ENCODE results near the gene IFI16. TPM values are rescaled to one million over a fixed set of nuclear protein-coding genes. Genes with fewer than 3 reads are reported as not detected.
A peak's percentile ranks its signal among the peaks of the same experiment; 100 is the strongest.
"Not testable (repeated sequence)": the region's sequence is repeated elsewhere in the genome, so short reads cannot be mapped to it uniquely, and the experiment has no call there.

Gene IFI16
- total RNA-seq, 2 donors from 2014 or later: 68.0 to 82.8 TPM

- peak overlapping the region; percentile 96 for H3K27ac Mint-ChIP-seq
- no peaks in the 10 kb centered on the region for H3K27me3 Mint-ChIP-seq
- ATAC-seq (peak; percentile 44), DNase-seq (no peak)
- no peaks in the 10 kb centered on the region for H3K36me3 Mint-ChIP-seq (ENCODE audit: low read depth)
- H3K9me3 ChIP-seq (ENCODE audit: control insufficient read depth, low read length, poor library complexity, severe bottlenecking): no peaks in the 10 kb centered on the region
- peak overlapping the region; percentile 87 for H3K4me3 Mint-ChIP-seq
- peaks cover 28% of the 10 kb centered on the region for H3K4me1 Mint-ChIP-seq
Measured at GRCh38 chr1:158998037-158998780, 11.5 kb upstream of the IFI16 start.

- ATAC-seq: peak; percentile 66
- Mint-ChIP-seq H3K36me3 (ENCODE audit: low read depth) (no peaks in the 10 kb centered on the region), H3K27ac (peak overlapping the region; percentile 96), H3K4me3 (peak overlapping the region; percentile 87), H3K4me1 (peaks cover 28% of the 10 kb centered on the region), H3K27me3 (no peaks in the 10 kb centered on the region)
- no peaks in the 10 kb centered on the region for H3K9me3 ChIP-seq (ENCODE audit: control insufficient read depth, low read length, poor library complexity, severe bottlenecking)
- peak in 1 of 3 donors; percentile 32 for DNase-seq
Measured at GRCh38 chr1:158998781-158999161, 10.9 kb upstream of the IFI16 start.

- Mint-ChIP-seq H3K27me3 (no peaks in the 10 kb centered on the region), H3K4me1 (peaks cover 28% of the 10 kb centered on the region), H3K4me3 (no peak overlapping the region), H3K27ac (no peak overlapping the region), H3K36me3 (ENCODE audit: low read depth) (no peaks in the 10 kb centered on the region)
- no peaks in the 10 kb centered on the region for H3K9me3 ChIP-seq (ENCODE audit: control insufficient read depth, low read length, poor library complexity, severe bottlenecking)
- no peak for ATAC-seq
- no peak for DNase-seq
Measured at GRCh38 chr1:158999316-159000069, 10.2 kb upstream of the IFI16 start.

GRCh38 chr1:159000070-159000409, 9.7 kb upstream of the IFI16 start:
- Mint-ChIP-seq H3K27me3 (no peaks in the 10 kb centered on the region), H3K4me1 (peaks cover 29% of the 10 kb centered on the region), H3K4me3 (no peak overlapping the region), H3K36me3 (ENCODE audit: low read depth) (no peaks in the 10 kb centered on the region), H3K27ac (no peak overlapping the region)
- DNase-seq: no peak
- H3K9me3 ChIP-seq (ENCODE audit: control insufficient read depth, low read length, poor library complexity, severe bottlenecking): no peaks in the 10 kb centered on the region
- no peak for ATAC-seq

GRCh38 chr1:159000625-159001024, 9.1 kb upstream of the IFI16 start:
- Mint-ChIP-seq H3K4me1 (peaks cover 29% of the 10 kb centered on the region), H3K27ac (peak overlapping the region; percentile 45), H3K36me3 (ENCODE audit: low read depth) (no peaks in the 10 kb centered on the region), H3K27me3 (no peaks in the 10 kb centered on the region), H3K4me3 (no peak overlapping the region)
- DNase-seq (no peak), ATAC-seq (no peak)
- no peaks in the 10 kb centered on the region for H3K9me3 ChIP-seq (ENCODE audit: control insufficient read depth, low read length, poor library complexity, severe bottlenecking)

GRCh38 chr1:159005161-159005560, 4.5 kb upstream of the IFI16 start:
- DNase-seq: no peak
- Mint-ChIP-seq H3K4me1 (peaks cover 24% of the 10 kb centered on the region), H3K27ac (no peak overlapping the region), H3K4me3 (no peak overlapping the region), H3K36me3 (ENCODE audit: low read depth) (peaks cover 3% of the 10 kb centered on the region), H3K27me3 (no peaks in the 10 kb centered on the region)
- no peaks in the 10 kb centered on the region for H3K9me3 ChIP-seq (ENCODE audit: control insufficient read depth, low read length, poor library complexity, severe bottlenecking)
- no peak for ATAC-seq

- Mint-ChIP-seq H3K36me3 (ENCODE audit: low read depth) (peaks cover 4% of the 10 kb centered on the region), H3K27me3 (no peaks in the 10 kb centered on the region), H3K4me1 (peaks cover 23% of the 10 kb centered on the region), H3K4me3 (no peak overlapping the region), H3K27ac (peak overlapping the region; percentile 43)
- ATAC-seq (no peak), DNase-seq (no peak)
- no peaks in the 10 kb centered on the region for H3K9me3 ChIP-seq (ENCODE audit: control insufficient read depth, low read length, poor library complexity, severe bottlenecking)
Measured at GRCh38 chr1:159005676-159006075, 4.0 kb upstream of the IFI16 start.

GRCh38 chr1:159006210-159006807, 3.4 kb upstream of the IFI16 start:
- H3K27ac Mint-ChIP-seq: peak overlapping the region; percentile 43
- H3K4me1 Mint-ChIP-seq: peaks cover 23% of the 10 kb centered on the region
- not testable (repeated sequence) for H3K27me3 Mint-ChIP-seq; H3K4me3 Mint-ChIP-seq; DNase-seq; H3K36me3 Mint-ChIP-seq (ENCODE audit: low read depth); ATAC-seq; H3K9me3 ChIP-seq (ENCODE audit: control insufficient read depth, low read length, poor library complexity, severe bottlenecking)

GRCh38 chr1:159007726-159008125, 2.0 kb upstream of the IFI16 start:
- Mint-ChIP-seq H3K27me3 (no peaks in the 10 kb centered on the region), H3K27ac (peak overlapping the region; percentile 99), H3K4me1 (peaks cover 30% of the 10 kb centered on the region), H3K36me3 (ENCODE audit: low read depth) (peaks cover 9% of the 10 kb centered on the region), H3K4me3 (no peak overlapping the region)
- ATAC-seq (no peak), DNase-seq (no peak)
- no peaks in the 10 kb centered on the region for H3K9me3 ChIP-seq (ENCODE audit: control insufficient read depth, low read length, poor library complexity, severe bottlenecking)

- H3K36me3 Mint-ChIP-seq (ENCODE audit: low read depth): peaks cover 12% of the 10 kb centered on the region
- H3K27ac Mint-ChIP-seq: peak overlapping the region; percentile 99
- ATAC-seq (peak; percentile 70), DNase-seq (no peak)
- H3K27me3 Mint-ChIP-seq: no peaks in the 10 kb centered on the region
- no peaks in the 10 kb centered on the region for H3K9me3 ChIP-seq (ENCODE audit: control insufficient read depth, low read length, poor library complexity, severe bottlenecking)
- H3K4me1 Mint-ChIP-seq: peaks cover 36% of the 10 kb centered on the region
- peak overlapping the region; percentile 83 for H3K4me3 Mint-ChIP-seq
Measured at GRCh38 chr1:159008744-159009188, 941 bp upstream of the IFI16 start.

- no peaks in the 10 kb centered on the region for H3K9me3 ChIP-seq (ENCODE audit: control insufficient read depth, low read length, poor library complexity, severe bottlenecking)
- DNase-seq (no peak), ATAC-seq (peak; percentile 32)
- Mint-ChIP-seq H3K36me3 (ENCODE audit: low read depth) (peaks cover 14% of the 10 kb centered on the region), H3K27ac (peak overlapping the region; percentile 99), H3K27me3 (no peaks in the 10 kb centered on the region), H3K4me3 (peak overlapping the region; percentile 96), H3K4me1 (peaks cover 41% of the 10 kb centered on the region)
Measured at GRCh38 chr1:159009287-159009686, 420 bp upstream of the IFI16 start.

GRCh38 chr1:159010391-159010790, 684 bp downstream of the IFI16 start:
- peak overlapping the region; percentile 99 for H3K27ac Mint-ChIP-seq
- H3K4me1 Mint-ChIP-seq: peaks cover 48% of the 10 kb centered on the region
- peaks cover 17% of the 10 kb centered on the region for H3K36me3 Mint-ChIP-seq (ENCODE audit: low read depth)
- H3K4me3 Mint-ChIP-seq: peak overlapping the region; percentile 96
- DNase-seq (no peak), ATAC-seq (no peak)
- H3K27me3 Mint-ChIP-seq: no peaks in the 10 kb centered on the region
- H3K9me3 ChIP-seq (ENCODE audit: control insufficient read depth, low read length, poor library complexity, severe bottlenecking): no peaks in the 10 kb centered on the region

GRCh38 chr1:159011001-159011400, 1.3 kb downstream of the IFI16 start:
- peaks cover 17% of the 10 kb centered on the region for H3K36me3 Mint-ChIP-seq (ENCODE audit: low read depth)
- DNase-seq; ATAC-seq; H3K27me3 Mint-ChIP-seq; H3K9me3 ChIP-seq (ENCODE audit: control insufficient read depth, low read length, poor library complexity, severe bottlenecking): not testable (repeated sequence)
- H3K4me3 Mint-ChIP-seq: peak overlapping the region; percentile 96
- peaks cover 51% of the 10 kb centered on the region for H3K4me1 Mint-ChIP-seq
- H3K27ac Mint-ChIP-seq: peak overlapping the region; percentile 99
